PC-9 (cell line): ENCODE results near the gene CRYBG1.

Experiments used
- EZH2 ChIP-seq: fragments of 200-600 bp; sonication (generic); IDR thresholded peaks from 2 replicates; pipeline ENCODE4 v1.8.0; 2017; ENCODE audit warnings: antibody characterized with exemption, low read depth
- TF ChIP-seq, protein P1 (sequence below): fragments of 200-600 bp; sonication (generic); conservative IDR thresholded peaks from 2 replicates; pipeline ENCODE4 v1.6.1; 2017; ENCODE audit warnings: mixed run types, antibody characterized with exemption, mild to moderate bottlenecking, moderate library complexity

DNA sequence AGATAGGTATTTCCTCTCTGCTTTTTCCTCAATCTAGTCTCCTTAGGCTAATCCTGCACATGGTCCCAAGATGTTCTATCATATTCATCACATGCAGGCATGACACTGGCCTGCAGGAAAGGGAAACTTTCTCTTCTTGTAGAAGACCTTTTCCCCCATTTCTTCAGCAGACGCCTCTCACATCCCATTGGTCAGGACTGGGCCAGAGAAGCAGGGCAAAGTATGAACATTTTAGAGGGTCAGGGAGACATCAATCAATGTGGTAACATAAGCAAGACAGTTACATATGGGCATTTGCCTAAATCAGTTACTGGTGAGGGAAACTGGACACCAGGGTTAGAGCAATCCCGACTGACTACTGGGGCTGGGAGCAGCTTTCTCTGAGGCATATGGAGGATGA is 90.1 kb downstream of the CRYBG1 start:
- TF ChIP-seq, protein P1, sequence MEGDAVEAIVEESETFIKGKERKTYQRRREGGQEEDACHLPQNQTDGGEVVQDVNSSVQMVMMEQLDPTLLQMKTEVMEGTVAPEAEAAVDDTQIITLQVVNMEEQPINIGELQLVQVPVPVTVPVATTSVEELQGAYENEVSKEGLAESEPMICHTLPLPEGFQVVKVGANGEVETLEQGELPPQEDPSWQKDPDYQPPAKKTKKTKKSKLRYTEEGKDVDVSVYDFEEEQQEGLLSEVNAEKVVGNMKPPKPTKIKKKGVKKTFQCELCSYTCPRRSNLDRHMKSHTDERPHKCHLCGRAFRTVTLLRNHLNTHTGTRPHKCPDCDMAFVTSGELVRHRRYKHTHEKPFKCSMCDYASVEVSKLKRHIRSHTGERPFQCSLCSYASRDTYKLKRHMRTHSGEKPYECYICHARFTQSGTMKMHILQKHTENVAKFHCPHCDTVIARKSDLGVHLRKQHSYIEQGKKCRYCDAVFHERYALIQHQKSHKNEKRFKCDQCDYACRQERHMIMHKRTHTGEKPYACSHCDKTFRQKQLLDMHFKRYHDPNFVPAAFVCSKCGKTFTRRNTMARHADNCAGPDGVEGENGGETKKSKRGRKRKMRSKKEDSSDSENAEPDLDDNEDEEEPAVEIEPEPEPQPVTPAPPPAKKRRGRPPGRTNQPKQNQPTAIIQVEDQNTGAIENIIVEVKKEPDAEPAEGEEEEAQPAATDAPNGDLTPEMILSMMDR = no peak
- TF ChIP-seq EZH2 = no peak
